ENCODE measurements around the gene DUSP22.

DUSP22 gene

DNA sequence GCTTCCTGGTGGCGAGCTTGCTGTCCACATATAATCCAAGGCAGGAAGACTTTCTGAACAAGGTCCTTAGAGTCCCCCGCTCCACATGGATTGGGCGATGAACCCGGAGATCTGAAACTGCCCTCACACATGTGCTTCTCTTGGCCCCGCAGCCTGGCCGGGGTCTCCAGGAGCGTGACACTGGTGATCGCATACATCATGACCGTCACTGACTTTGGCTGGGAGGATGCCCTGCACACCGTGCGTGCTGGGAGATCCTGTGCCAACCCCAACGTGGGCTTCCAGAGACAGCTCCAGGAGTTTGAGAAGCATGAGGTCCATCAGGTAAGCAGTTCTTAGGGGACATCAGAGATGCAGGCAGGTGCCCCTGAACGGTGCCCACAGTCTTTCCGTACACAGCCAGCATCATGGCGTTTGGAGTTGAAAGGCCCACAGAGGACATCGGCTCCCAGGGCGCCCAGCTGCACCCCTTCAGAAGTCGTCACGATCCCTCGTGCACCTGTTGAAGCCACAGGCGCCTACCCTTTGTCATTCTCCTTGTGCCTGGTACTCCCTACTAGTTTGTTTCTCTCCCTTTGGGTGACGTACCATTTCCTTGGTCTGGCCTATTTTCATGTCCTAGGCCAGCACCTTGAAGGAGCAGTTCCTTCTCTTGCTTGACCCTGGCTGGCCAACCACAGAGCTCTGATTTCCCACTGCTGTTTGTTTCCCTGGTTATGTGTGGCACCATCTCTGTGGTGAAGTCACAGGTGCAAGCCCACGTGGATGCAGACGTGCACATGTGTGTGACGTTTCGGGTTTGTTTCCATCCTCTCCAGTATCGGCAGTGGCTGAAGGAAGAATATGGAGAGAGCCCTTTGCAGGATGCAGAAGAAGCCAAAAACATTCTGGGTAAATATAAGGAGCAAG lies 55.9 kb downstream of the DUSP22 start:
- TF ChIP-seq, protein P1, sequence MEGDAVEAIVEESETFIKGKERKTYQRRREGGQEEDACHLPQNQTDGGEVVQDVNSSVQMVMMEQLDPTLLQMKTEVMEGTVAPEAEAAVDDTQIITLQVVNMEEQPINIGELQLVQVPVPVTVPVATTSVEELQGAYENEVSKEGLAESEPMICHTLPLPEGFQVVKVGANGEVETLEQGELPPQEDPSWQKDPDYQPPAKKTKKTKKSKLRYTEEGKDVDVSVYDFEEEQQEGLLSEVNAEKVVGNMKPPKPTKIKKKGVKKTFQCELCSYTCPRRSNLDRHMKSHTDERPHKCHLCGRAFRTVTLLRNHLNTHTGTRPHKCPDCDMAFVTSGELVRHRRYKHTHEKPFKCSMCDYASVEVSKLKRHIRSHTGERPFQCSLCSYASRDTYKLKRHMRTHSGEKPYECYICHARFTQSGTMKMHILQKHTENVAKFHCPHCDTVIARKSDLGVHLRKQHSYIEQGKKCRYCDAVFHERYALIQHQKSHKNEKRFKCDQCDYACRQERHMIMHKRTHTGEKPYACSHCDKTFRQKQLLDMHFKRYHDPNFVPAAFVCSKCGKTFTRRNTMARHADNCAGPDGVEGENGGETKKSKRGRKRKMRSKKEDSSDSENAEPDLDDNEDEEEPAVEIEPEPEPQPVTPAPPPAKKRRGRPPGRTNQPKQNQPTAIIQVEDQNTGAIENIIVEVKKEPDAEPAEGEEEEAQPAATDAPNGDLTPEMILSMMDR (IDR thresholded peaks at IDR 0.05; ENCODE audit: insufficient read depth, low read length, poor library complexity, severe bottlenecking), result no peak
- Histone ChIP-seq H3K27me3 (replicated peaks; ENCODE audit: control insufficient read depth, insufficient read depth, low read length) (no peaks in the 10 kb centered on the region), H3K36me3 (ENCODE audit: control insufficient read depth, insufficient read depth, low read length) (peaks cover 28% of the 10 kb centered on the region), H3K4me3 (replicated peaks; ENCODE audit: low read depth, low read length) (no peak overlapping the region)
- no peak for DNase-seq (ENCODE audit: extremely low read depth, insufficient read length)

DNA sequence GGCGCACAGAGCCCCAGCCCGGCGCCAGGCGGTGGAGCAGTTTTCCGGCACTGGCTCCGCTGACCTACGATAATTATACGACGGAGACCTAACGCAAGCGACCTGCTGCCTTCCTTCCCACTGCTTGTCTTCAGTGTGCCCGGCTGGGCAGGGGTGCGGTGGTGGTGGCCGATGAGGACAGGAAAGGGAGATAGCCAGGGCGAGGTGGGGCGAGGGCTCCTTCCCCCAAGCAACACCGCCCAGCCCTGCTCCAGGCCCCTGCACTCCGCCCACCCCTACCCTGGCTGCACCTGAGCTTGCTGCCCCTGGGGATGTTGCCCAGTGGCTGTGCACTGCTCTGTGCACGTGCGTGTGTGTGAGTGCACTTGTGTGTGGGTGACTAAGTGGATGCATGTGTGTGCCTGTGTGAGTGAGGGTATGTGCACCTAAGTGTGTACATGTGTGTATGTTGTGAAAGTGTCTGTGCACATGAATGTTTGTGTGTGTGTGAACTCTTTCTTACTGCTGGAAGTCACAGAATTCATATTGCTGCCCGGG lies 56.6 kb downstream of the DUSP22 start:
- no peak overlapping the region for H3K4me3 ChIP-seq (replicated peaks; ENCODE audit: low read depth, low read length)
- TF ChIP-seq, protein P1 (IDR thresholded peaks at IDR 0.05; ENCODE audit: insufficient read depth, low read length, poor library complexity, severe bottlenecking), result no peak
- no peaks in the 10 kb centered on the region for H3K27me3 ChIP-seq (replicated peaks; ENCODE audit: control insufficient read depth, insufficient read depth, low read length)
- no peak for DNase-seq (ENCODE audit: extremely low read depth, insufficient read length)
- peaks cover 26% of the 10 kb centered on the region for H3K36me3 ChIP-seq (ENCODE audit: control insufficient read depth, insufficient read depth, low read length)

GRCh38 chr6:349491-349921 lies 57.2 kb downstream of the DUSP22 start:
- DNase-seq (ENCODE audit: extremely low read depth, insufficient read length), result no peak
- TF ChIP-seq, protein P1 (IDR thresholded peaks at IDR 0.05; ENCODE audit: insufficient read depth, low read length, poor library complexity, severe bottlenecking), result no peak
- H3K4me3 ChIP-seq (replicated peaks; ENCODE audit: low read depth, low read length), result no peak overlapping the region
- H3K27me3 ChIP-seq (replicated peaks; ENCODE audit: control insufficient read depth, insufficient read depth, low read length), result no peaks in the 10 kb centered on the region
- peaks cover 26% of the 10 kb centered on the region for H3K36me3 ChIP-seq (ENCODE audit: control insufficient read depth, insufficient read depth, low read length)

DNA sequence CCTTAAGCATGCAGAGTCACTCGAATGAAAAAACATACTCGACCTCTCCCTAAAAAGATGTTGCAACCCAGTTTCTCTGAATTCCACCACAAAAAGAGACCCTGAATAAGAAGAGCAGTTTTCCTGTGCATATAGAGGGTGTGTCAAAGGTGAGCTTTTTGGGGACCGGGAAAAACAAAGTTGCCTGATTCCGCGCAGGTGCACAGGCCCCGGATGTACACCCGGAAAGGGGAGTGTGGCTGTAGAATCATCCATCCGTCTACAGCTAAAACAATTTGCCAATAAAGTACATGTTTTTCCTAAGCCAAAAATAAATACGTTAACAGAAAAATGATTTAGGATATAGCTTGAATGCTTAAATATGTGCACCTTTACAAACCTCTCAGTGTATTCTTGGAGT lies 58.1 kb downstream of the DUSP22 start:
- no peak overlapping the region for H3K4me3 ChIP-seq (replicated peaks; ENCODE audit: low read depth, low read length)
- peaks cover 26% of the 10 kb centered on the region for H3K36me3 ChIP-seq (ENCODE audit: control insufficient read depth, insufficient read depth, low read length)
- no peaks in the 10 kb centered on the region for H3K27me3 ChIP-seq (replicated peaks; ENCODE audit: control insufficient read depth, insufficient read depth, low read length)
- DNase-seq (ENCODE audit: extremely low read depth, insufficient read length), result no peak
- TF ChIP-seq, protein P1 (IDR thresholded peaks at IDR 0.05; ENCODE audit: insufficient read depth, low read length, poor library complexity, severe bottlenecking), result no peak

DNA sequence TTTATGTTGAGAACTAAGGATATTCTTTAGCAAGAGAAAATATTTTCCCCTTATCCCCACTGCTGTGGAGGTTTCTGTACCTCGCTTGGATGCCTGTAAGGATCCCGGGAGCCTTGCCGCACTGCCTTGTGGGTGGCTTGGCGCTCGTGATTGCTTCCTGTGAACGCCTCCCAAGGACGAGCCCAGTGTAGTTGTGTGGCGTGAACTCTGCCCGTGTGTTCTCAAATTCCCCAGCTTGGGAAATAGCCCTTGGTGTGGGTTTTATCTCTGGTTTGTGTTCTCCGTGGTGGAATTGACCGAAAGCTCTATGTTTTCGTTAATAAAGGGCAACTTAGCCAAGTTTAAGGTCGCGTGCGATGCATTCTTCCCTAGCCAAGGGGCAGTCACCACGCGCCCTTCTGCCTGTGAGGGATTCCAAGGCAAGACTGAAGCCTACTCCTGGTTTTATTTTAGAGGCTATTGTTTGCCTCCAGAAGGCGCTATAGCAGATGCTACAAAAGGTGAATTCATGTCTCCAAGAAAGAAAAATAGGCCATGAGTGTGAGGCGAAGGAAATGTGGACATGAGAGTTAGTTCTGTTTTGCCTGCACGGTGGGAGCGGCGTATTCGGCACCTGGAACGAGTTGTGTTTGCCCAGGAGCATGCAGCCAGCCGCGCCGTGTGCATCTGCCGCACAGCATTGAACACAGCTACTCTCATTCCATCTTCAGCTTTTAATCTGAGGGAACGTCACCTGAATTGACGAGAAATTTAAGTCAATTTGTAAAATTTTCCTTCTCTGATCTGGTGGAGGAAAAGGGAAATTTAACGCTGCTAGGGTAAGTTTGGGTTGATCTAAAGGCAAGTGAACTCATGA lies 59.0 kb downstream of the DUSP22 start:
- peaks cover 24% of the 10 kb centered on the region for H3K36me3 ChIP-seq (ENCODE audit: control insufficient read depth, insufficient read depth, low read length)
- H3K27me3 ChIP-seq (replicated peaks; ENCODE audit: control insufficient read depth, insufficient read depth, low read length), result no peaks in the 10 kb centered on the region
- DNase-seq (ENCODE audit: extremely low read depth, insufficient read length), result no peak
- no peak overlapping the region for H3K4me3 ChIP-seq (replicated peaks; ENCODE audit: low read depth, low read length)
- TF ChIP-seq, protein P1 (IDR thresholded peaks at IDR 0.05; ENCODE audit: insufficient read depth, low read length, poor library complexity, severe bottlenecking), result no peak
